NCI-H146 treated with DMSO at 0.1 percent for 48 hours (cell line): Measurements from ENCODE around the gene PAIP1.
"Not testable (repeated sequence)": the region's sequence is repeated elsewhere in the genome, so short reads cannot be mapped to it uniquely, and the experiment has no call there.

Source experiments
- DNase-seq: peaks from one replicate; lab custom pipeline; 2025; ENCODE audit not compliant: unreplicated experiment; lab: John Stamatoyannopoulos, UW

The PAIP1 gene

GRCh38 chr5:43523662-43524072 is 33.2 kb downstream of the PAIP1 start:
- no peak for DNase-seq

GRCh38 chr5:43520615-43521014 is 36.3 kb downstream of the PAIP1 start:
- DNase-seq = no peak

GRCh38 chr5:43515678-43516048 is 41.2 kb downstream of the PAIP1 start:
- no peak for DNase-seq

GRCh38 chr5:43514816-43515677 is 41.8 kb downstream of the PAIP1 start, which contains the start of gene C5orf34:
Gene C5orf34, minus strand, starts transcription at chr5:43515148. Its CDS starts 5,809 bp downstream, at chr5:43509339.
- DNase-seq = peak; percentile 92

GRCh38 chr5:43514471-43514815 is 42.4 kb downstream of the PAIP1 start:
- peak; percentile 8 for DNase-seq

- DNase-seq = no peak
These were observed 42.9 kb downstream of the PAIP1 start for GRCh38 chr5:43514025-43514424.

GRCh38 chr5:43511062-43511461 is 45.8 kb downstream of the PAIP1 start:
- DNase-seq = not testable (repeated sequence)

- DNase-seq = no peak
These were observed 58.3 kb downstream of the PAIP1 start for GRCh38 chr5:43498581-43498980.

GRCh38 chr5:43497311-43498104 is 59.4 kb downstream of the PAIP1 start:
- no peak for DNase-seq

GRCh38 chr5:43491326-43491725 is 65.6 kb downstream of the PAIP1 start:
- no peak for DNase-seq

GRCh38 chr5:43486353-43486752 is 70.5 kb downstream of the PAIP1 start:
- no peak for DNase-seq

GRCh38 chr5:43485406-43485805 is 71.5 kb downstream of the PAIP1 start:
- no peak for DNase-seq

- peak; percentile 69 for DNase-seq
These were observed 72.6 kb downstream of the PAIP1 start for GRCh38 chr5:43484106-43484849.

- DNase-seq = peak; percentile 84
These were observed 73.4 kb downstream of the PAIP1 start, which contains the start of gene TMEM267 for GRCh38 chr5:43483298-43484105. Gene TMEM267, minus strand, starts transcription at chr5:43483865. Its CDS starts 29,896 bp downstream, at chr5:43453969.

- DNase-seq = no peak
These were observed 74.2 kb downstream of the PAIP1 start for GRCh38 chr5:43482490-43483297.
